DND-41 (cell line): Measurements from ENCODE around the gene GRK3.

Source experiments
- ATAC-seq: fragments of 200-7000 bp; cut with Tn5 transposase; 3 replicates; pipeline ENCODE4 v1.9.1; 2021; ENCODE audit warnings: low read depth; ENCODE audit not compliant: insufficient read depth
- DNase-seq: peaks from one replicate; pipeline ENCODE4 v3.0.0-alpha.2; 2020
- H2AFZ ChIP-seq: 2 replicates; pipeline ENCODE4 v1.6.0; 2012; ENCODE audit warnings: low read depth, low read length
- H3K27ac ChIP-seq: 2 replicates; pipeline ENCODE4 v1.5.1; 2012; ENCODE audit warnings: low read length, inconsistent platforms
- H3K27me3 ChIP-seq: fragments of 200-600 bp; sonication (generic); 2 replicates; pipeline ENCODE4 v1.6.0; 2012; ENCODE audit warnings: low read length, mild to moderate bottlenecking, inconsistent platforms; ENCODE audit not compliant: insufficient read depth, poor library complexity
- H3K36me3 ChIP-seq: 2 replicates; pipeline ENCODE4 v1.5.1; 2012; ENCODE audit warnings: low read length, inconsistent platforms; ENCODE audit not compliant: insufficient read depth
- H3K4me1 ChIP-seq: 2 replicates; pipeline ENCODE4 v1.5.1; 2012; ENCODE audit warnings: mild to moderate bottlenecking, low read length; ENCODE audit not compliant: insufficient read depth
- H3K4me2 ChIP-seq: 2 replicates; pipeline ENCODE4 v1.6.0; 2012; ENCODE audit warnings: mild to moderate bottlenecking, moderate library complexity, low read length, inconsistent platforms; ENCODE audit not compliant: insufficient read depth
- H3K4me3 ChIP-seq, 2 experiments: fragments of 200-600 bp in 1 of 2; shearing (Covaris generic) in 1 of 2; 2 replicates each; pipeline ENCODE4 v1.5.1; 2012 to 2016; ENCODE audit warnings: inconsistent platforms in 2 of 2, low read length in 2 of 2, mild to moderate bottlenecking in 2 of 2, low read depth in 1 of 2, moderate library complexity in 1 of 2
- H3K79me2 ChIP-seq: 2 replicates; pipeline ENCODE4 v1.6.0; 2012; ENCODE audit warnings: low read length, inconsistent platforms; ENCODE audit not compliant: insufficient read depth
- H3K9ac ChIP-seq: 2 replicates; pipeline ENCODE4 v1.6.0; 2012; ENCODE audit warnings: low read depth, mild to moderate bottlenecking, inconsistent platforms, low read length, moderate library complexity
- H3K9me3 ChIP-seq: 2 replicates; pipeline ENCODE4 v1.5.1; 2012; ENCODE audit warnings: low read length, moderate library complexity, mild to moderate bottlenecking, inconsistent platforms; ENCODE audit not compliant: insufficient read depth, severe bottlenecking
- H4K20me1 ChIP-seq: 2 replicates; pipeline ENCODE4 v1.6.0; 2012; ENCODE audit warnings: low read length; ENCODE audit not compliant: insufficient read depth
- EZH2 ChIP-seq: IDR thresholded peaks from 3 replicates; pipeline ENCODE4 v1.6.1; 2012; ENCODE audit warnings: borderline replicate concordance, low read depth, mild to moderate bottlenecking, moderate library complexity, low read length, inconsistent platforms; ENCODE audit not compliant: severe bottlenecking
- TF ChIP-seq, protein P1 (sequence below): IDR thresholded peaks from 2 replicates; pipeline ENCODE4 v1.5.1; 2012; ENCODE audit warnings: borderline replicate concordance, low read length, moderate library complexity, mild to moderate bottlenecking; ENCODE audit not compliant: poor library complexity, severe bottlenecking; ENCODE audit errors: extremely low read depth

The GRK3 gene

DNA sequence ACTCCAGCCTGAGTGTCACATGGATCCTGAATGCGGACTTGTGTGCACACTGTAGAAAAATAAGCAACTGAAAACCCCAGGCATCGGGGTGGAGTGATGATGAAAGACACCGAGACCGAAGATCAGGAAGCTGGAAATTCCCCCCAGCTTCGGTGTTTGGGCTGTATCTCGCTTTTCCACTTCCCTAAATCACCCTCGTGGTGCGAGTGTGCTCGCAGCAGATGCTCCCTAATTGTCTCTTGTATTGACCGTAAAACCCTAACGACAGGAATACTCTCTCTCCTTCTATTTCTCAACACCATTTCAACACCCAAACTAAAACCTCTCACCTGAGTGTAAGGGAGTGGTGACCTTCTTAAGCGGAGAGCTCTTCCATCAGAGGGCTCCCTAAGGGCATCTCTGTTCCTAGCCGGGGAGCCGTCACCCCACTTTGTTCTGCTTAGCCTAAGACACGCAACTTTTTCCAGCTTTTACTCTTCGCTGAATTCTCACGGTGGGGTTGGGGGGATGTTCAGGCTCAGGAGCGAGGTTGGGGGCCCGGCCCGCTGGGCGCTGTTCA, 635 bp upstream of the GRK3 start:
- ATAC-seq (no peak), DNase-seq (no peak)
- TF ChIP-seq, protein P1, sequence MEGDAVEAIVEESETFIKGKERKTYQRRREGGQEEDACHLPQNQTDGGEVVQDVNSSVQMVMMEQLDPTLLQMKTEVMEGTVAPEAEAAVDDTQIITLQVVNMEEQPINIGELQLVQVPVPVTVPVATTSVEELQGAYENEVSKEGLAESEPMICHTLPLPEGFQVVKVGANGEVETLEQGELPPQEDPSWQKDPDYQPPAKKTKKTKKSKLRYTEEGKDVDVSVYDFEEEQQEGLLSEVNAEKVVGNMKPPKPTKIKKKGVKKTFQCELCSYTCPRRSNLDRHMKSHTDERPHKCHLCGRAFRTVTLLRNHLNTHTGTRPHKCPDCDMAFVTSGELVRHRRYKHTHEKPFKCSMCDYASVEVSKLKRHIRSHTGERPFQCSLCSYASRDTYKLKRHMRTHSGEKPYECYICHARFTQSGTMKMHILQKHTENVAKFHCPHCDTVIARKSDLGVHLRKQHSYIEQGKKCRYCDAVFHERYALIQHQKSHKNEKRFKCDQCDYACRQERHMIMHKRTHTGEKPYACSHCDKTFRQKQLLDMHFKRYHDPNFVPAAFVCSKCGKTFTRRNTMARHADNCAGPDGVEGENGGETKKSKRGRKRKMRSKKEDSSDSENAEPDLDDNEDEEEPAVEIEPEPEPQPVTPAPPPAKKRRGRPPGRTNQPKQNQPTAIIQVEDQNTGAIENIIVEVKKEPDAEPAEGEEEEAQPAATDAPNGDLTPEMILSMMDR: no peak
- no peak for TF ChIP-seq EZH2
- peaks cover 36% of the 10 kb centered on the region for H3K4me1 ChIP-seq
- no peaks in the 10 kb centered on the region for H3K9me3 ChIP-seq
- H3K4me3 ChIP-seq: peak overlapping the region in 1 of 2 experiments; percentile 94; a peak in 2 of 4 replicates
- peak overlapping the region; percentile 69 for H3K4me2 ChIP-seq
- H2AFZ ChIP-seq: peak overlapping the region; percentile 77
- H3K27ac ChIP-seq: no peak overlapping the region; the same call in 1 of the 2 replicates
- peak overlapping the region; percentile 50 for H3K9ac ChIP-seq
- peaks cover 29% of the 10 kb centered on the region for H3K27me3 ChIP-seq
- peaks cover 3% of the 10 kb centered on the region; the same call in 1 of the 2 replicates for H3K79me2 ChIP-seq
- no peaks in the 10 kb centered on the region; the same call in 1 of the 2 replicates for H4K20me1 ChIP-seq
- H3K36me3 ChIP-seq: no peaks in the 10 kb centered on the region

DNA sequence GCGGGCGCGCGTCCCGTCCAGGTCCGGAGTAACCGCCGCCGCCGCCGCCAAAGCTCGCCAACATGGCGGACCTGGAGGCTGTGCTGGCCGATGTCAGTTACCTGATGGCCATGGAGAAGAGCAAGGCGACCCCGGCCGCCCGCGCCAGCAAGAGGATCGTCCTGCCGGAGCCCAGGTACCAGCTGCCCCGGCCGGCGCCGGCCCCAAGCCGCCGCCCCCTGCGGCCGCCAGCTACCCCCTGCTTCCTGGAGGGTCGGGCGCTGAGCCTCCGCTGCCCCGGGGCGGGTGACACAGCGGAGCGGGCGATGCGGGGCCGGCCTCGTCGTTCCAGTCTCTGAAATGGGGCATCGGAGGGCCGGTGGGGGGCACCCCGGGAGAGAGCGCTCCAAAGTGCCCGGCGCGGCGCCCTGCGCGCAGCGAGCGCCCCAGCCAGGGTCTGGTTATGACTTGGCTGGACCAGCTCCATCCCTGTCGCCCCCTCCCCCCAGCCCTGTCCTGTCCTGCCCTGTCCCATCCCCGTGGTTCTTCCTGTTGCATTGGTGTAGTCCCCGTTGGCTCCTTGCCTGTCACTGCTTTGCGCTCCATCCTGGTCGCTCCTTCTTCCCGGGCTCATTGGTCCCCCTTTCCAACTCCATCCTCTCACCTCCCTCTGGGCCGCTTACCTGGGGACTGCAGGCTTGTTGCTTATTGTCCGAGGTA, 653 bp downstream of the GRK3 start:
- H3K27me3 ChIP-seq: peaks cover 29% of the 10 kb centered on the region
- no peaks in the 10 kb centered on the region for H3K36me3 ChIP-seq
- peak overlapping the region; percentile 79 for H2AFZ ChIP-seq
- no peaks in the 10 kb centered on the region for H3K9me3 ChIP-seq
- DNase-seq: peak; percentile 32
- peak overlapping the region; percentile 100 for H3K4me2 ChIP-seq
- TF ChIP-seq, protein P1: no peak
- peak; percentile 60 for TF ChIP-seq EZH2
- peaks cover 36% of the 10 kb centered on the region for H3K4me1 ChIP-seq
- ATAC-seq: peak; percentile 51
- no peaks in the 10 kb centered on the region; the same call in 1 of the 2 replicates for H4K20me1 ChIP-seq
- peaks cover 3% of the 10 kb centered on the region; the same call in 1 of the 2 replicates for H3K79me2 ChIP-seq
- peak overlapping the region; percentile 83 to 94 for H3K4me3 ChIP-seq
- peak overlapping the region; percentile 70 for H3K9ac ChIP-seq
- peak overlapping the region; percentile 47; the same call in 1 of the 2 replicates for H3K27ac ChIP-seq

GRCh38 chr22:25566186-25566897, 1.9 kb downstream of the GRK3 start:
- TF ChIP-seq, protein P1: no peak
- TF ChIP-seq EZH2: no peak
- H3K9me3 ChIP-seq: no peaks in the 10 kb centered on the region
- H3K27me3 ChIP-seq: peaks cover 29% of the 10 kb centered on the region
- H3K4me3 ChIP-seq: peak overlapping the region in 1 of 2 experiments; percentile 94; a peak in 1 of 4 replicates
- H3K79me2 ChIP-seq: peaks cover 3% of the 10 kb centered on the region; the same call in 1 of the 2 replicates
- peak overlapping the region; percentile 100 for H3K4me2 ChIP-seq
- no peak for ATAC-seq
- no peaks in the 10 kb centered on the region; the same call in 1 of the 2 replicates for H4K20me1 ChIP-seq
- H2AFZ ChIP-seq: no peak overlapping the region
- DNase-seq: no peak
- no peak overlapping the region for H3K27ac ChIP-seq
- peaks cover 36% of the 10 kb centered on the region for H3K4me1 ChIP-seq
- H3K36me3 ChIP-seq: no peaks in the 10 kb centered on the region
- H3K9ac ChIP-seq: peak overlapping the region; percentile 7; the same call in 1 of the 2 replicates
